Common myeloid progenitor, CD34-positive (primary cell): Measurements from ENCODE around the gene PCDHGB7.
A peak's percentile ranks its signal among the peaks of the same experiment; 100 is the strongest.
"Not testable (repeated sequence)": the region's sequence is repeated elsewhere in the genome, so short reads cannot be mapped to it uniquely, and the experiment has no call there.

Experiments
- CTCF ChIA-PET: fragments of 350-600 bp; sonication (Branson Sonifier 250); formaldehyde crosslinking; loops from one replicate; lab custom pipeline; 2021; ENCODE audit warnings: antibody characterized with exemption; lab: Charles Lee
- POLR2A ChIA-PET: fragments of 350-600 bp; sonication (Branson Sonifier 250); formaldehyde crosslinking; loops from one replicate; lab custom pipeline; 2021; ENCODE audit warnings: antibody characterized with exemption; lab: Charles Lee
- DNase-seq, 3 donors: peaks; one replicate each; pipeline versions ENCODE4 v3.0.0 to v3.0.0-alpha.2; 2013
- H3K27ac ChIP-seq, 2 experiments: 1 replicate in 1 of 2; 2 replicates in 1 of 2; pipeline ENCODE4 v1.7.0; 2013; ENCODE audit warnings: inconsistent platforms in 2 of 2, low read length in 2 of 2, mild to moderate bottlenecking in 2 of 2, low read depth in 1 of 2, moderate library complexity in 1 of 2; ENCODE audit not compliant: severe bottlenecking in 2 of 2, insufficient read depth in 1 of 2, poor library complexity in 1 of 2
- H3K27me3 ChIP-seq, 5 experiments: replicated peaks in 2 of 5; 1 replicate in 3 of 5; 2 replicates in 2 of 5; pipeline versions ENCODE4 v1.6.1 to v1.7.0; 2013; ENCODE audit warnings: low read length in 4 of 5, mild to moderate bottlenecking in 2 of 5, moderate library complexity in 2 of 5, inconsistent platforms in 1 of 5; ENCODE audit not compliant: insufficient read depth in 5 of 5, control insufficient read depth in 4 of 5
- H3K36me3 ChIP-seq, 4 experiments: 1 replicate in 2 of 4; 2 replicates in 2 of 4; pipeline versions ENCODE4 v1.6.1 to v1.7.0; 2013; ENCODE audit warnings: low read length in 3 of 4, control low read depth in 1 of 4, mild to moderate bottlenecking in 1 of 4; ENCODE audit not compliant: control insufficient read depth in 4 of 4, insufficient read depth in 4 of 4
- H3K4me1 ChIP-seq, 4 experiments: 1 replicate in 3 of 4; 2 replicates in 1 of 4; pipeline versions ENCODE4 v1.6.1 to v1.7.1; 2013; ENCODE audit warnings: low read length in 3 of 4, mild to moderate bottlenecking in 3 of 4, control low read depth in 1 of 4, inconsistent platforms in 1 of 4, moderate library complexity in 1 of 4; ENCODE audit not compliant: control insufficient read depth in 4 of 4, insufficient read depth in 4 of 4; ENCODE audit errors: control extremely low read depth in 1 of 4
- H3K4me3 ChIP-seq, 7 experiments: 1 replicate in 4 of 7; 2 replicates in 3 of 7; pipeline versions ENCODE4 v1.5.1 to v1.7.0; 2013; ENCODE audit warnings: mild to moderate bottlenecking in 7 of 7, low read length in 6 of 7, moderate library complexity in 6 of 7, inconsistent platforms in 2 of 7, low read depth in 2 of 7, control low read depth in 1 of 7; ENCODE audit not compliant: insufficient read depth in 4 of 7, control insufficient read depth in 1 of 7; ENCODE audit errors: extremely low read depth in 1 of 7
- H3K9me3 ChIP-seq, 5 experiments: 1 replicate in 4 of 5; 2 replicates in 1 of 5; pipeline versions ENCODE4 v1.6.1 to v1.7.1; 2013; ENCODE audit warnings: low read length in 4 of 5, mild to moderate bottlenecking in 2 of 5, inconsistent platforms in 1 of 5, low read depth in 1 of 5, moderate library complexity in 1 of 5; ENCODE audit not compliant: control insufficient read depth in 4 of 5, insufficient read depth in 2 of 5; ENCODE audit errors: control extremely low read depth in 1 of 5
- WGBS: methylation state at CpG from one replicate; pipeline ENCODE4 v1.1.5; 2013; ENCODE audit not compliant: insufficient coverage; 5-methylcytosine and 5-hydroxymethylcytosine counted together

Gene PCDHGB7

DNA sequence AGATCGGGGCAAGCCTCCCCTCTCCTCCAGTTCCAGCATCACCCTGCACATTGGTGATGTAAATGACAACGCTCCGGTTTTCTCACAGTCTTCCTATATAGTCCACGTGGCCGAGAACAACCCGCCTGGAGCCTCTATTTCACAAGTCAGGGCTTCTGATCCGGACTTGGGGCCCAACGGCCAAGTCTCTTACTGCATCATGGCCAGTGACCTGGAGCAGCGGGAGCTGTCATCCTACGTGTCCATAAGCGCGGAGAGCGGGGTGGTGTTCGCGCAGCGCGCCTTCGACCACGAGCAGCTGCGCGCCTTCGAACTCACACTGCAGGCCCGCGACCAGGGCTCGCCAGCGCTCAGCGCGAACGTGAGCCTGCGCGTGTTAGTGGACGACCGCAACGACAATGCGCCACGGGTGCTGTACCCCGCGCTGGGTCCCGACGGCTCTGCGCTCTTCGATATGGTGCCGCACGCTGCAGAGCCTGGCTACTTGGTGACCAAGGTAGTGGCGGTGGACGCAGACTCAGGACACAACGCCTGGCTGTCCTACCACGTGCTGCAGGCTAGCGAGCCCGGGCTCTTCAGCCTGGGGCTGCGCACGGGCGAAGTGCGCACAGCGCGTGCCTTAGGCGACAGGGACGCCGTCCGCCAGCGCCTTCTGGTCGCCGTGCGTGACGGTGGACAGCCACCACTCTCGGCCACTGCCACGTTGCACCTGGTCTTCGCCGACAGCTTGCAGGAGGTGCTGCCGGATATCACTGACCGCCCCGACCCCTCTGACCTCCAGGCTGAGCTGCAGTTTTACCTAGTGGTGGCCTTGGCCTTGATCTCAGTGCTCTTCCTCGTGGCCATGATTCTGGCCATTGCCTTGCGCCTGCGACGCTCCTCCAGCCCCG lies 28.1 kb upstream of the PCDHGB7 start:
- no peak overlapping the region for H3K4me3 ChIP-seq
- no peak overlapping the region for H3K27ac ChIP-seq
- H3K9me3 ChIP-seq = peaks cover 0 to 77% (median 52%) of the 10 kb centered on the region in 5 experiments
- peaks cover 0 to 8% (median 0%) of the 10 kb centered on the region in 4 experiments for H3K36me3 ChIP-seq
- CTCF ChIA-PET = interaction anchor here (1.0 to 1.7 kb wide), 4 partner anchors 7 to 135 kb away, joined by 3 to 4 read pairs (median 4); no protein-coding TSS in a partner anchor
- no peaks in the 10 kb centered on the region for H3K4me1 ChIP-seq
- no peak for DNase-seq
- 34% methylated on average over 77 of the region's 77 CpGs for WGBS
- POLR2A ChIA-PET = no interaction called here
- peaks cover 13 to 80% (median 42%) of the 10 kb centered on the region in 5 experiments for H3K27me3 ChIP-seq

- Histone ChIP-seq H3K9me3 (peaks cover 3 to 72% (median 55%) of the 10 kb centered on the region in 5 experiments), H3K27ac (no peak within 1 kb of the TSS), H3K36me3 (peaks cover 0 to 8% (median 0%) of the 10 kb centered on the region in 4 experiments), H3K4me1 (no peaks in the 10 kb centered on the region), H3K4me3 (peak within 1 kb of the TSS in 1 of 7 experiments; percentile 28), H3K27me3 (peaks cover 13 to 76% (median 37%) of the 10 kb centered on the region in 5 experiments)
- 33% methylated on average over 35 of the region's 38 CpGs for WGBS
- CTCF ChIA-PET = interaction anchor here (1.3 to 2.5 kb wide), 2 partner anchors 29 to 165 kb away, joined by 4 to 9 read pairs; partner anchors contain the start of gene PCDHGA11
- DNase-seq = peak in 2 of 3 donors; percentile 49 to 52
- POLR2A ChIA-PET = no interaction called here
Measured at GRCh38 chr5:141392429-141393198, 24.9 kb upstream of the PCDHGB7 start, which contains the start of gene PCDHGA8. PCDHGA8 (plus strand) TSS chr5:141392633; CDS start chr5:141392814, 181 bp downstream.

- no peak for DNase-seq
- H3K9me3 ChIP-seq = peaks cover 3 to 73% (median 52%) of the 10 kb centered on the region in 5 experiments
- ChIA-PET POLR2A (no interaction called here), CTCF (interaction anchor here (1.3 kb wide), 1 partner anchor 165 kb away, joined by 4 read pairs; no protein-coding TSS in a partner anchor)
- H3K27me3 ChIP-seq = peaks cover 13 to 73% (median 35%) of the 10 kb centered on the region in 5 experiments
- H3K4me1 ChIP-seq = no peaks in the 10 kb centered on the region
- 30% methylated on average over 17 of the region's 21 CpGs for WGBS
- H3K27ac ChIP-seq = no peak overlapping the region
- H3K4me3 ChIP-seq = peak overlapping the region in 1 of 7 experiments; percentile 28
- peaks cover 0 to 8% (median 0%) of the 10 kb centered on the region in 4 experiments for H3K36me3 ChIP-seq
Measured at GRCh38 chr5:141393267-141393666, 24.2 kb upstream of the PCDHGB7 start.

- WGBS = 32% methylated on average over 26 of the region's 53 CpGs
- DNase-seq, POLR2A ChIA-PET, H3K36me3 ChIP-seq, H3K4me1 ChIP-seq, H3K4me3 ChIP-seq, H3K27ac ChIP-seq: not testable (repeated sequence)
- Histone ChIP-seq H3K27me3 (peaks cover 12 to 73% (median 33%) of the 10 kb centered on the region in 5 experiments), H3K9me3 (peaks cover 3 to 72% (median 52%) of the 10 kb centered on the region in 5 experiments)
- CTCF ChIA-PET = interaction anchor here (1.1 to 4.1 kb wide), 3 partner anchors 19 to 118 kb away, joined by 3 to 17 read pairs (median 9); partner anchors contain the start of genes PCDHGA10 and TAF7
Measured at GRCh38 chr5:141394401-141395187, 22.9 kb upstream of the PCDHGB7 start.

DNA sequence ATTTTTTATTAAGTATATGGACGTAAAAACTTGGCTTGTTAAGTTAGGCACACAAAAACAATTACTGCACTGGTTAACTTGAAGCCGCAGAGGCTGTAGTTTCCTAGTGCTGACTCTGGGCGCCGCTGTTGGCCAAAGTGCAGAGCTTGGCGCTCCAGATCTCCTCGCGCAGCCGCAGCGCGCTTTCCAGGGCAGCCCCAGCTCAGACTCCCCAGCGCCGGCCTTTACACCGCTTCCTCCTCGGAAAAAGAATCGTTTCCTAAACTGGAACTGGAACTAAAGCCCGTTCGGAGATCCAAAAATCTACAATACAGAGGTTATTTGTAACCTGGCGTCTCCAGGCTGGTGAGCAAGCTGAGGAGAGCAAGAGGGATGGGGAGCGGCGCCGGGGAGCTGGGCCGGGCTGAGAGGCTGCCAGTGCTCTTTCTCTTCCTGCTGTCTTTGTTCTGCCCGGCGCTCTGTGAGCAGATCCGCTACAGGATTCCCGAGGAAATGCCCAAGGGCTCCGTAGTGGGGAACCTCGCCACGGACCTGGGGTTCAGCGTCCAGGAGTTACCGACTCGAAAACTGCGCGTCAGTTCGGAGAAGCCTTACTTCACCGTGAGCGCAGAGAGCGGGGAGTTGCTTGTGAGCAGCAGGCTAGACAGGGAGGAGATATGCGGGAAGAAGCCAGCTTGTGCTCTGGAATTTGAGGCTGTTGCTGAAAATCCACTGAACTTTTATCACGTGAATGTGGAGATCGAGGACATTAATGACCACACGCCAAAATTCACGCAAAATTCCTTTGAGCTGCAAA lies 19.5 kb upstream of the PCDHGB7 start, which contains the start of gene PCDHGB5:
PCDHGB5 (plus strand) TSS at position 192 of the 796 bp plus-strand sequence; CDS start at position 373, 181 bp downstream.
- CTCF ChIA-PET = interaction anchor here (0.6 to 4.1 kb wide), 14 partner anchors 9 to 166 kb away, joined by 3 to 20 read pairs (median 4); partner anchors contain the start of genes PCDHGA10, PCDHGA11, PCDHGB3 and PCDHGB6
- H3K27me3 ChIP-seq = peaks cover 22 to 70% (median 31%) of the 10 kb centered on the region in 5 experiments
- H3K36me3 ChIP-seq, H3K4me1 ChIP-seq, H3K27ac ChIP-seq, POLR2A ChIA-PET: not testable (repeated sequence)
- peak; percentile 43 to 81 (median 79) for DNase-seq
- 4% methylated on average over 9 of the region's 43 CpGs for WGBS
- H3K9me3 ChIP-seq = peaks cover 8 to 69% (median 52%) of the 10 kb centered on the region in 5 experiments
- peak within 1 kb of the TSS in 5 of 7 experiments; percentile 29 to 71 (median 48) for H3K4me3 ChIP-seq
